HepG2 (cell line): ENCODE measurements around the gene SH3PXD2A. TPM values are rescaled to one million over a fixed set of nuclear protein-coding genes. Genes with fewer than 3 reads are reported as not detected.

Source experiments
- AGO2 ChIP-seq: fragments of 200-400 bp; formaldehyde crosslinking; optimal IDR thresholded peaks from 2 replicates; pipeline ENCODE3; 2017; ENCODE audit warnings: mild to moderate bottlenecking, low read depth, low read length, moderate library complexity
- ESRRA ChIP-seq: sonication (generic); formaldehyde crosslinking; IDR thresholded peaks from 2 replicates; pipeline ENCODE4 v1.5.1; 2020; ENCODE audit warnings: mild to moderate bottlenecking, low read depth, missing genetic modification reagents
- HOXA3 ChIP-seq: sonication (generic); formaldehyde crosslinking; IDR thresholded peaks from 2 replicates; pipeline ENCODE4 v1.5.0; 2020; ENCODE audit warnings: missing genetic modification reagents
- PAXIP1 ChIP-seq: sonication (generic); formaldehyde crosslinking; conservative IDR thresholded peaks from 2 replicates; pipeline ENCODE4 v1.4.0; 2020; ENCODE audit warnings: mild to moderate bottlenecking, missing genetic modification reagents, moderate library complexity
- SALL1 ChIP-seq: sonication (generic); formaldehyde crosslinking; IDR thresholded peaks from 2 replicates; pipeline ENCODE4 v1.8.0; 2022; ENCODE audit warnings: mild to moderate bottlenecking, missing genetic modification reagents
- ZBTB38 ChIP-seq: sonication (generic); formaldehyde crosslinking; IDR thresholded peaks from 2 replicates; pipeline ENCODE4 v1.5.1; 2020; ENCODE audit warnings: mild to moderate bottlenecking, missing genetic modification reagents
- ZBTB7B ChIP-seq: sonication (generic); formaldehyde crosslinking; IDR thresholded peaks from 2 replicates; pipeline ENCODE4 v1.4.0; 2020; ENCODE audit warnings: missing genetic modification reagents
- ZNF891 ChIP-seq: sonication (generic); formaldehyde crosslinking; IDR thresholded peaks from 2 replicates; pipeline ENCODE4 v1.5.0; 2020; ENCODE audit warnings: mild to moderate bottlenecking, missing genetic modification reagents
- polyA plus RNA-seq, 8 experiments: library from polyadenylated mRNA; depleted of rRNA in 3 of 8; stranded (reverse) in 7 of 8; unstranded in 1 of 8; fragments of >200 nt; fragmentation: Illumina TruSeq in 4 of 8; extraction: Trizol in 4 of 8; gene quantifications; 2 replicates each; pipeline versions ENCODE4 v1.2.1 to v1.2.3, GENCODE V29; 2011 to 2016; ENCODE audit warnings: low read depth in 4 of 8, missing spikeins in 1 of 8, mixed read lengths in 1 of 8; ENCODE audit not compliant: insufficient read depth in 1 of 8
- total RNA-seq, 5 experiments: library from RNA; depleted of rRNA; stranded (reverse); fragments of >200 nt; fragmentation: Illumina TruSeq; extraction: Trizol; gene quantifications; 2 replicates each; pipeline ENCODE4 v1.2.3, GENCODE V29; 2016; ENCODE audit warnings: low read depth in 1 of 5
- TF ChIP-seq, protein P1 (sequence below): IDR thresholded peaks from 2 replicates; pipeline ENCODE4 v1.6.1; 2012; ENCODE audit warnings: inconsistent platforms
- TF ChIP-seq, protein P2 (sequence below): sonication (generic); formaldehyde crosslinking; IDR thresholded peaks from 2 replicates; pipeline ENCODE4 v1.5.1; 2020; ENCODE audit warnings: mild to moderate bottlenecking, missing genetic modification reagents, moderate library complexity

SH3PXD2A gene
- total and polyA plus RNA-seq, 2 of the 13 experiments (the other 11 are each of a cell fraction or from before 2014, with no cell fraction given): 11.1 to 11.3 TPM

GRCh38 chr10:103714232-103714891 lies 141.0 kb downstream of the SH3PXD2A start (continued):
- peak; percentile 38 for TF ChIP-seq AGO2
- TF ChIP-seq ZBTB38: no peak; the same call in 1 of the 2 replicates
- TF ChIP-seq ZNF891 (CRISPR knock-in tag): 0 out of 2 replicates have a peak, but pooled peaks have one; percentile 52
- TF ChIP-seq ZBTB7B (CRISPR knock-in tag): peak; percentile 84; the same call in 1 of the 2 replicates
- peak; percentile 59; the same call in 1 of the 2 replicates for TF ChIP-seq PAXIP1 (CRISPR knock-in tag)
- TF ChIP-seq, protein P1, sequence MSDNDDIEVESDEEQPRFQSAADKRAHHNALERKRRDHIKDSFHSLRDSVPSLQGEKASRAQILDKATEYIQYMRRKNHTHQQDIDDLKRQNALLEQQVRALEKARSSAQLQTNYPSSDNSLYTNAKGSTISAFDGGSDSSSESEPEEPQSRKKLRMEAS: peak; percentile 42; the same call in 1 of the 2 replicates
- TF ChIP-seq SALL1: peak; percentile 33; the same call in 1 of the 2 replicates
- TF ChIP-seq ESRRA (CRISPR knock-in tag): no peak
- TF ChIP-seq, protein P2, sequence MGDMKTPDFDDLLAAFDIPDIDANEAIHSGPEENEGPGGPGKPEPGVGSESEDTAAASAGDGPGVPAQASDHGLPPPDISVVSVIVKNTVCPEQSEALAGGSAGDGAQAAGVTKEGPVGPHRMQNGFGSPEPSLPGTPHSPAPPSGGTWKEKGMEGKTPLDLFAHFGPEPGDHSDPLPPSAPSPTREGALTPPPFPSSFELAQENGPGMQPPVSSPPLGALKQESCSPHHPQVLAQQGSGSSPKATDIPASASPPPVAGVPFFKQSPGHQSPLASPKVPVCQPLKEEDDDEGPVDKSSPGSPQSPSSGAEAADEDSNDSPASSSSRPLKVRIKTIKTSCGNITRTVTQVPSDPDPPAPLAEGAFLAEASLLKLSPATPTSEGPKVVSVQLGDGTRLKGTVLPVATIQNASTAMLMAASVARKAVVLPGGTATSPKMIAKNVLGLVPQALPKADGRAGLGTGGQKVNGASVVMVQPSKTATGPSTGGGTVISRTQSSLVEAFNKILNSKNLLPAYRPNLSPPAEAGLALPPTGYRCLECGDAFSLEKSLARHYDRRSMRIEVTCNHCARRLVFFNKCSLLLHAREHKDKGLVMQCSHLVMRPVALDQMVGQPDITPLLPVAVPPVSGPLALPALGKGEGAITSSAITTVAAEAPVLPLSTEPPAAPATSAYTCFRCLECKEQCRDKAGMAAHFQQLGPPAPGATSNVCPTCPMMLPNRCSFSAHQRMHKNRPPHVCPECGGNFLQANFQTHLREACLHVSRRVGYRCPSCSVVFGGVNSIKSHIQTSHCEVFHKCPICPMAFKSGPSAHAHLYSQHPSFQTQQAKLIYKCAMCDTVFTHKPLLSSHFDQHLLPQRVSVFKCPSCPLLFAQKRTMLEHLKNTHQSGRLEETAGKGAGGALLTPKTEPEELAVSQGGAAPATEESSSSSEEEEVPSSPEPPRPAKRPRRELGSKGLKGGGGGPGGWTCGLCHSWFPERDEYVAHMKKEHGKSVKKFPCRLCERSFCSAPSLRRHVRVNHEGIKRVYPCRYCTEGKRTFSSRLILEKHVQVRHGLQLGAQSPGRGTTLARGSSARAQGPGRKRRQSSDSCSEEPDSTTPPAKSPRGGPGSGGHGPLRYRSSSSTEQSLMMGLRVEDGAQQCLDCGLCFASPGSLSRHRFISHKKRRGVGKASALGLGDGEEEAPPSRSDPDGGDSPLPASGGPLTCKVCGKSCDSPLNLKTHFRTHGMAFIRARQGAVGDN (CRISPR knock-in tag): peak; percentile 86
- no peak; the same call in 1 of the 2 replicates for TF ChIP-seq HOXA3 (CRISPR knock-in tag)
